HepG2 (cell line): ENCODE results near the gene CLIC5. TPM values are rescaled to one million over a fixed set of nuclear protein-coding genes. Genes with fewer than 3 reads are reported as not detected.

Experiments used
- ATAC-seq: fragments of 200-7000 bp; cut with Tn5 transposase; 3 replicates; pipeline ENCODE4 v1.9.1; 2020; ENCODE audit warnings: mild to moderate bottlenecking, moderate library complexity
- BruUV-seq: library from RNA; stranded (reverse); fragments of 400-500 nt; replicated peaks from 2 replicates; lab custom pipeline; 2021; lab: Mats Ljungman, UMichigan
- CTCF ChIA-PET: fragments of 300-600 bp; formaldehyde crosslinking; extraction: SDS; loops from one replicate; lab custom pipeline; 2021; ENCODE audit warnings: low total read pairs, inconsistent platforms, low intra/inter-chr PET ratio; lab: Yijun Ruan, JAX
- POLR2A ChIA-PET: fragments of 350-600 bp; sonication (Branson Sonifier 250); formaldehyde crosslinking; loops from one replicate; lab custom pipeline; 2020; ENCODE audit warnings: antibody characterized with exemption, inconsistent platforms; lab: Yijun Ruan, JAX
- DNase-seq: peaks from one replicate; pipeline ENCODE4 v3.0.0-alpha.2; 2015; ENCODE audit warnings: low spot score
- FAIRE-seq: peaks from 3 replicates; lab custom pipeline; 2011; peaks lifted over from hg19 to GRCh38; lab: Jason Lieb, UNC
- H2AFZ ChIP-seq: one replicate; pipeline ENCODE4 v1.6.1; 2011; ENCODE audit warnings: low read length, inconsistent platforms
- H3K27ac ChIP-seq: fragments of 300-600 bp; 3 replicates; pipeline ENCODE4 v1.8.0; 2011; ENCODE audit warnings: mixed run types, mild to moderate bottlenecking, mixed read lengths, low read length, inconsistent platforms; ENCODE audit not compliant: insufficient read depth; ENCODE audit errors: extremely low read length
- H3K27me3 ChIP-seq, 2 experiments: fragments of 200-600 bp in 1 of 2; 2 replicates in 1 of 2; 3 replicates in 1 of 2; pipeline versions ENCODE4 v1.6.0 to v1.8.0; 2011; ENCODE audit warnings: low read length in 2 of 2, mild to moderate bottlenecking in 2 of 2, moderate library complexity in 2 of 2, inconsistent platforms in 1 of 2; ENCODE audit not compliant: insufficient read depth in 2 of 2, control insufficient read depth in 1 of 2
- H3K36me3 ChIP-seq, 2 experiments: fragments of 200-600 bp in 1 of 2; replicated peaks in 1 of 2; 2 replicates in 1 of 2; 3 replicates in 1 of 2; pipeline versions ENCODE4 v1.5.1 to v1.8.0; 2011; ENCODE audit warnings: low read length in 2 of 2, inconsistent platforms in 1 of 2; ENCODE audit not compliant: insufficient read depth in 2 of 2, control insufficient read depth in 1 of 2
- H3K4me1 ChIP-seq: 2 replicates; pipeline ENCODE4 v1.5.1; 2012; ENCODE audit warnings: low read length, inconsistent platforms; ENCODE audit not compliant: insufficient read depth
- H3K4me2 ChIP-seq: 2 replicates; pipeline ENCODE4 v1.6.0; 2011; ENCODE audit warnings: low read depth, low read length, inconsistent platforms
- H3K4me3 ChIP-seq, 3 experiments: fragments of 200-600 bp in 1 of 3; sonication (generic), shearing (Covaris generic) in 1 of 3; replicated peaks in 1 of 3; 2 replicates each; pipeline ENCODE4 v1.5.1; 2011 to 2016; ENCODE audit warnings: low read length in 3 of 3, inconsistent platforms in 2 of 3, low read depth in 2 of 3, mild to moderate bottlenecking in 2 of 3, control low read depth in 1 of 3, mixed read lengths in 1 of 3; ENCODE audit not compliant: insufficient read depth in 1 of 3
- H3K79me2 ChIP-seq: one replicate; pipeline ENCODE4 v1.6.1; 2011; ENCODE audit warnings: low read length, inconsistent platforms; ENCODE audit not compliant: insufficient read depth
- H3K9ac ChIP-seq: 2 replicates; pipeline ENCODE4 v1.6.0; 2011; ENCODE audit warnings: mild to moderate bottlenecking, low read depth, low read length, inconsistent platforms; ENCODE audit not compliant: insufficient read depth
- H3K9me3 ChIP-seq: 2 replicates; pipeline ENCODE4 v1.5.1; 2012; ENCODE audit warnings: mild to moderate bottlenecking, low read length
- H4K20me1 ChIP-seq: 2 replicates; pipeline ENCODE4 v1.6.0; 2011; ENCODE audit warnings: inconsistent platforms, mild to moderate bottlenecking, low read length, moderate library complexity; ENCODE audit not compliant: insufficient read depth
- CENPBD1 ChIP-seq: sonication (generic); formaldehyde crosslinking; IDR thresholded peaks from 2 replicates; pipeline ENCODE4 v1.8.0; 2022; ENCODE audit warnings: missing genetic modification reagents, low read depth, mild to moderate bottlenecking, borderline replicate concordance
- NFE2L1 ChIP-seq: sonication (generic); formaldehyde crosslinking; IDR thresholded peaks from 2 replicates; pipeline ENCODE4 v1.4.0; 2020; ENCODE audit warnings: missing genetic modification reagents, mild to moderate bottlenecking, borderline replicate concordance
- PBX3 ChIP-seq: sonication (generic); formaldehyde crosslinking; IDR thresholded peaks from 2 replicates; pipeline ENCODE4 v1.8.1; 2023; ENCODE audit warnings: missing genetic modification reagents, inconsistent platforms, borderline replicate concordance
- RXRB ChIP-seq: IDR thresholded peaks from 2 replicates; pipeline ENCODE4 v1.6.1; 2016; ENCODE audit warnings: borderline replicate concordance, missing genetic modification reagents, missing compliant biosample characterization
- ZBTB49 ChIP-seq: sonication (generic); formaldehyde crosslinking; IDR thresholded peaks from 2 replicates; pipeline ENCODE4 v1.4.0; 2020; ENCODE audit warnings: missing genetic modification reagents, borderline replicate concordance
- ZFX ChIP-seq: sonication (generic); formaldehyde crosslinking; IDR thresholded peaks from 2 replicates; pipeline ENCODE4 v1.4.0; 2020; ENCODE audit warnings: mild to moderate bottlenecking, low read depth, missing genetic modification reagents, moderate library complexity
- ZNF629 ChIP-seq: sonication (generic); formaldehyde crosslinking; conservative IDR thresholded peaks from 2 replicates; pipeline ENCODE4 v1.5.0; 2020; ENCODE audit warnings: missing genetic modification reagents
- ZZZ3 ChIP-seq: sonication (generic); formaldehyde crosslinking; IDR thresholded peaks from 2 replicates; pipeline ENCODE4 v1.4.0; 2020; ENCODE audit warnings: missing genetic modification reagents, mild to moderate bottlenecking, borderline replicate concordance
- WGBS: methylation state at CpG from one replicate; pipeline ENCODE4 v1.1.6; 2017; ENCODE audit warnings: low lambda C conversion rate; 5-methylcytosine and 5-hydroxymethylcytosine counted together
- in situ Hi-C: cut with HindIII; loops from 2 replicates; pipeline ENCODE4 v1.10.0; 2017; ENCODE audit warnings: low pct_unique_long_range_greater_than_20kb; ENCODE audit not compliant: extremely low pct_ligation_motif_present
- intact Hi-C: fragments of 100-400 bp; cut with micrococcal nuclease; formaldehyde crosslinking; loops from one replicate; pipeline ENCODE4 v1.10.0; 2022; ENCODE audit not compliant: unreplicated experiment
- polyA plus RNA-seq, 8 experiments: library from polyadenylated mRNA; depleted of rRNA in 3 of 8; stranded (reverse) in 7 of 8; unstranded in 1 of 8; fragments of >200 nt; fragmentation: Illumina TruSeq in 4 of 8; extraction: Trizol in 4 of 8; gene quantifications; 2 replicates each; pipeline versions ENCODE4 v1.2.1 to v1.2.3, GENCODE V29; 2011 to 2016; ENCODE audit warnings: low read depth in 4 of 8, missing spikeins in 1 of 8, mixed read lengths in 1 of 8; ENCODE audit not compliant: insufficient read depth in 1 of 8
- total RNA-seq, 5 experiments: library from RNA; depleted of rRNA; stranded (reverse); fragments of >200 nt; fragmentation: Illumina TruSeq; extraction: Trizol; gene quantifications; 2 replicates each; pipeline ENCODE4 v1.2.3, GENCODE V29; 2016; ENCODE audit warnings: low read depth in 1 of 5

CLIC5 gene
- total and polyA plus RNA-seq, 2 of the 13 experiments (the other 11 are each of a cell fraction or from before 2014, with no cell fraction given) = not detected

- TF ChIP-seq CENPBD1 (CRISPR knock-in tag) (no peak), ZBTB49 (CRISPR knock-in tag) (no peak), ZZZ3 (CRISPR knock-in tag) (no peak), ZNF629 (no peak), NFE2L1 (CRISPR knock-in tag) (no peak)
These were observed 45.8 kb downstream of the CLIC5 start (continued) for GRCh38 chr6:45969883-45970282.

GRCh38 chr6:45969026-45969425, 46.6 kb downstream of the CLIC5 start:
- CTCF ChIA-PET = no interaction called here
- in situ Hi-C loops = no loop called here
- ATAC-seq = no peak

More at GRCh38 chr6:45969026-45969425, 46.6 kb downstream of the CLIC5 start:
- DNase-seq (no peak), FAIRE-seq (no peak)
- Histone ChIP-seq H3K9me3 (no peaks in the 10 kb centered on the region), H3K4me3 (no peak overlapping the region), H3K79me2 (no peaks in the 10 kb centered on the region), H3K4me1 (no peaks in the 10 kb centered on the region), H3K36me3 (no peaks in the 10 kb centered on the region), H3K9ac (no peak overlapping the region), H3K4me2 (no peak overlapping the region), H3K27ac (no peak overlapping the region), H4K20me1 (no peaks in the 10 kb centered on the region), H3K27me3 (no peaks in the 10 kb centered on the region), H2AFZ (no peak overlapping the region)
- POLR2A ChIA-PET = no interaction called here
- WGBS = 4% methylated on average over 2 of the region's 2 CpGs
- no TSS peak for BruUV-seq
- intact Hi-C loops = no loop called here
- TF ChIP-seq ZFX (no peak), PBX3 (CRISPR knock-in tag) (no peak), RXRB (CRISPR knock-in tag) (no peak)
